ENCODE data around the gene SDR9C7.

Gene SDR9C7

GRCh38 chr12:56931474-56931978 is 2.7 kb downstream of the SDR9C7 start:
- no peaks in the 10 kb centered on the region for H3K27me3 Mint-ChIP-seq (ENCODE audit: low read depth)
- no peaks in the 10 kb centered on the region for H3K36me3 Mint-ChIP-seq (ENCODE audit: low read depth)
- H3K9me3 Mint-ChIP-seq = no peaks in the 10 kb centered on the region
- peaks cover 22% of the 10 kb centered on the region for H3K4me1 Mint-ChIP-seq
- no peak for TF ChIP-seq CTCF (IDR thresholded peaks at IDR 0.05; ENCODE audit: unreplicated experiment in 3 of 3)
- peak overlapping the region in 2 of 3 experiments; percentile 25 to 33 for H3K4me3 Mint-ChIP-seq
- peak overlapping the region; percentile 91 to 95 (median 95) for H3K27ac Mint-ChIP-seq

- Mint-ChIP-seq H3K36me3 (ENCODE audit: low read depth) (no peaks in the 10 kb centered on the region), H3K4me3 (no peak overlapping the region), H3K27ac (peak overlapping the region in 1 of 3 experiments; percentile 41), H3K4me1 (peaks cover 22% of the 10 kb centered on the region), H3K27me3 (ENCODE audit: low read depth) (no peaks in the 10 kb centered on the region), H3K9me3 (no peaks in the 10 kb centered on the region)
- TF ChIP-seq CTCF (IDR thresholded peaks at IDR 0.05; ENCODE audit: unreplicated experiment in 3 of 3) = no peak
Measured at GRCh38 chr12:56930241-56930640, 4.0 kb downstream of the SDR9C7 start.

GRCh38 chr12:56929780-56930179 is 4.4 kb downstream of the SDR9C7 start:
- no peaks in the 10 kb centered on the region for H3K27me3 Mint-ChIP-seq (ENCODE audit: low read depth)
- H3K27ac Mint-ChIP-seq = no peak overlapping the region
- peaks cover 22% of the 10 kb centered on the region for H3K4me1 Mint-ChIP-seq
- no peak for TF ChIP-seq CTCF (IDR thresholded peaks at IDR 0.05; ENCODE audit: unreplicated experiment in 3 of 3)
- no peaks in the 10 kb centered on the region for H3K9me3 Mint-ChIP-seq
- H3K4me3 Mint-ChIP-seq = no peak overlapping the region
- no peaks in the 10 kb centered on the region for H3K36me3 Mint-ChIP-seq (ENCODE audit: low read depth)

- Mint-ChIP-seq H3K9me3 (no peaks in the 10 kb centered on the region), H3K27me3 (ENCODE audit: low read depth) (no peaks in the 10 kb centered on the region), H3K36me3 (ENCODE audit: low read depth) (no peaks in the 10 kb centered on the region), H3K4me1 (peaks cover 22% of the 10 kb centered on the region), H3K4me3 (no peak overlapping the region), H3K27ac (peak overlapping the region; percentile 4 to 21 (median 5))
- TF ChIP-seq CTCF (IDR thresholded peaks at IDR 0.05; ENCODE audit: unreplicated experiment in 3 of 3) = no peak
Measured at GRCh38 chr12:56928262-56928661, 5.9 kb downstream of the SDR9C7 start.

GRCh38 chr12:56927281-56927680 is 6.9 kb downstream of the SDR9C7 start:
- Mint-ChIP-seq H3K27me3 (ENCODE audit: low read depth) (no peaks in the 10 kb centered on the region), H3K4me3 (no peak overlapping the region), H3K27ac (no peak overlapping the region), H3K36me3 (ENCODE audit: low read depth) (no peaks in the 10 kb centered on the region), H3K9me3 (no peaks in the 10 kb centered on the region), H3K4me1 (peaks cover 15% of the 10 kb centered on the region)
- no peak for TF ChIP-seq CTCF (IDR thresholded peaks at IDR 0.05; ENCODE audit: unreplicated experiment in 3 of 3)

GRCh38 chr12:56922031-56922430 is 12.2 kb downstream of the SDR9C7 start:
- no peak overlapping the region for H3K27ac Mint-ChIP-seq
- TF ChIP-seq CTCF (IDR thresholded peaks at IDR 0.05; ENCODE audit: unreplicated experiment in 3 of 3) = no peak
- H3K36me3 Mint-ChIP-seq (ENCODE audit: low read depth) = no peaks in the 10 kb centered on the region
- H3K27me3 Mint-ChIP-seq (ENCODE audit: low read depth) = peaks cover 4% of the 10 kb centered on the region
- no peak overlapping the region for H3K4me3 Mint-ChIP-seq
- no peaks in the 10 kb centered on the region for H3K4me1 Mint-ChIP-seq
- H3K9me3 Mint-ChIP-seq = peaks cover 8% of the 10 kb centered on the region

Data from nephron (organoid).